ENCODE measurements around the gene MAP2. TPM values are rescaled to one million over a fixed set of nuclear protein-coding genes. Genes with fewer than 3 reads are reported as not detected.

The MAP2 gene
- total and polyA plus RNA-seq, 2 of the 8 experiments (the other 6 are each of a cell fraction or from before 2014, with no cell fraction given): 5.9 to 9.4 TPM

- Histone ChIP-seq H2AFZ (ENCODE audit: low read length) (no peak overlapping the region), H3K36me3 (ENCODE audit: control insufficient read depth in 2 of 4, insufficient read depth in 4 of 4, low read length in 3 of 4) (no peaks in the 10 kb centered on the region), H4K5ac (ENCODE audit: insufficient read length, low read depth, low read length) (no peak overlapping the region), H3K9me3 (ENCODE audit: insufficient read depth in 2 of 2, low read depth in 1 of 2, low read length in 1 of 2) (peaks cover 3 to 4% of the 10 kb centered on the region in 2 experiments; a peak in 2 of 4 replicates), H3K23me2 (ENCODE audit: low read depth, low read length) (no peaks in the 10 kb centered on the region), H3K4me3 (ENCODE audit: extremely low read depth in 1 of 4, insufficient read depth in 2 of 4, low read depth in 3 of 4, low read length in 4 of 4) (no peak overlapping the region), H4K91ac (replicated peaks; ENCODE audit: insufficient read length, low read length) (no peak overlapping the region), H2BK15ac (ENCODE audit: low read length) (no peak overlapping the region), H3K4me2 (ENCODE audit: insufficient read depth in 1 of 2, low read depth in 2 of 2, low read length in 2 of 2) (no peak overlapping the region), H3K79me2 (ENCODE audit: control insufficient read depth in 1 of 2, insufficient read depth in 2 of 2, low read length in 2 of 2) (no peaks in the 10 kb centered on the region), H3K18ac (ENCODE audit: extremely low read depth, low read length) (no peak overlapping the region), H3K27me3 (replicated peaks in 1 of 4; ENCODE audit: control insufficient read depth in 3 of 4, extremely low read depth in 1 of 4, insufficient read depth in 3 of 4, low read length in 3 of 4) (peaks cover 17 to 53% (median 23%) of the 10 kb centered on the region in 4 experiments), H3K4me1 (replicated peaks in 1 of 4; ENCODE audit: control insufficient read depth in 3 of 4, insufficient read depth in 4 of 4, low read length in 3 of 4) (peaks cover 0 to 4% (median 0%) of the 10 kb centered on the region in 4 experiments; a peak in 1 of 7 replicates), H4K8ac (ENCODE audit: extremely low read depth, insufficient read depth, low read length) (no peak overlapping the region), H3K27ac (ENCODE audit: low read depth, low read length) (no peak overlapping the region), H4K20me1 (replicated peaks in 1 of 2; ENCODE audit: control insufficient read depth in 1 of 2, insufficient read depth in 2 of 2, low read length in 2 of 2) (no peaks in the 10 kb centered on the region), H3K23ac (ENCODE audit: insufficient read length) (no peak overlapping the region), H3K4ac (replicated peaks; ENCODE audit: insufficient read length, low read depth, low read length) (no peak overlapping the region), H3K56ac (replicated peaks; ENCODE audit: insufficient read length, low read depth, low read length) (no peak overlapping the region), H3K14ac (ENCODE audit: insufficient read length) (no peak overlapping the region), H3K79me1 (ENCODE audit: low read depth, low read length) (no peaks in the 10 kb centered on the region), H2AK5ac (ENCODE audit: low read depth, low read length) (no peak overlapping the region), H2BK12ac (ENCODE audit: low read depth, low read length) (no peak overlapping the region), H2BK5ac (ENCODE audit: low read depth, low read length) (no peak overlapping the region), H3K9ac (replicated peaks in 1 of 4; ENCODE audit: extremely low read depth in 1 of 4, low read depth in 3 of 4, low read length in 3 of 4) (no peak overlapping the region), H2BK20ac (ENCODE audit: low read length) (no peak overlapping the region), H2BK120ac (replicated peaks; ENCODE audit: low read depth, low read length) (no peak overlapping the region)
- ChIA-PET POLR2A (ENCODE audit: partially characterized antibody) (no interaction called here), CTCF (ENCODE audit: partially characterized antibody) (no interaction called here)
- FAIRE-seq (no peak), DNase-seq (ENCODE audit: low read depth in 1 of 2, low spot score in 2 of 2) (no peak)
- 82% methylated on average over 5 of the region's 5 CpGs; no CpG with 5 or more reads in 1 of the 2 experiments for WGBS, 2 experiments (ENCODE audit: extremely low coverage in 1 of 2, insufficient coverage in 1 of 2, insufficient read length in 1 of 2, insufficient replicate concordance in 2 of 2, low coverage in 1 of 2, low lambda C conversion rate in 2 of 2, missing lambda C conversion rate in 1 of 2)
- TF ChIP-seq JUN (IDR thresholded peaks at IDR 0.05; ENCODE audit: low read depth, low read length) (no peak), KDM1A (IDR thresholded peaks at IDR 0.05; ENCODE audit: borderline replicate concordance, low read length) (no peak), ATF3 (IDR thresholded peaks at IDR 0.05; ENCODE audit: insufficient read depth, low read depth, low read length) (no peak), POU5F1 (IDR thresholded peaks at IDR 0.05; ENCODE audit: low read depth, low read length) (no peak), HDAC6 (IDR thresholded peaks at IDR 0.05; ENCODE audit: low read depth, low read length) (no peak), SP4 (IDR thresholded peaks at IDR 0.05; ENCODE audit: low read length) (no peak), ZNF274 (IDR thresholded peaks at IDR 0.05; ENCODE audit: borderline replicate concordance, extremely low read depth, low read length) (no peak), YY1 (IDR thresholded peaks at IDR 0.05; ENCODE audit: low read depth, low read length) (no peak), CTCF (IDR thresholded peaks at IDR 0.05; ENCODE audit: control extremely low read depth in 1 of 3, insufficient read depth in 1 of 3, low read depth in 1 of 3, low read length in 3 of 3) (no peak), CBX8 (IDR thresholded peaks at IDR 0.05; ENCODE audit: borderline replicate concordance, low read depth, low read length) (no peak), E2F6 (IDR thresholded peaks at IDR 0.05) (no peak)
Observed at GRCh38 chr2:209517436-209517835, 93.6 kb downstream of the MAP2 start.

Measured in H1 (cell line).